IPS-NIHi7 (cell line): Measurements from ENCODE around the gene HBA1.
"Not testable (repeated sequence)": the region's sequence is repeated elsewhere in the genome, so short reads cannot be mapped to it uniquely, and the experiment has no call there.

Source experiments
- DNase-seq: peaks from one replicate; pipeline ENCODE4 v3.0.0; 2012; ENCODE audit warnings: mixed read lengths; ENCODE audit errors: extremely low spot score

Gene HBA1

GRCh38 chr16:159136-159849 lies 17.2 kb upstream of the HBA1 start:
- DNase-seq, result no peak

- DNase-seq, result not testable (repeated sequence)
These were observed 16.2 kb upstream of the HBA1 start for GRCh38 chr16:160242-160641.

GRCh38 chr16:160691-161190 lies 15.7 kb upstream of the HBA1 start:
- DNase-seq, result peak; percentile 5

- DNase-seq, result peak; percentile 7
These were observed 14.0 kb upstream of the HBA1 start for GRCh38 chr16:162271-162991.

- not testable (repeated sequence) for DNase-seq
These were observed 13.3 kb upstream of the HBA1 start for GRCh38 chr16:163139-163538.

- not testable (repeated sequence) for DNase-seq
These were observed 12.8 kb upstream of the HBA1 start for GRCh38 chr16:163696-164095.

GRCh38 chr16:164134-164823 lies 12.2 kb upstream of the HBA1 start:
- not testable (repeated sequence) for DNase-seq

GRCh38 chr16:164827-165538 lies 11.5 kb upstream of the HBA1 start:
- DNase-seq, result peak; percentile 64

- DNase-seq, result peak; percentile 18
These were observed 10.7 kb upstream of the HBA1 start, which contains the start of gene HBM for GRCh38 chr16:165539-166374. TSS of gene HBM (plus strand) at chr16:165978. CDS start at chr16:165998, 20 bp downstream.

- DNase-seq, result peak; percentile 13
These were observed 9.9 kb upstream of the HBA1 start for GRCh38 chr16:166375-167121.

- DNase-seq, result peak; percentile 8
These were observed 9.3 kb upstream of the HBA1 start for GRCh38 chr16:167122-167690.

- no peak for DNase-seq
These were observed 8.1 kb upstream of the HBA1 start for GRCh38 chr16:168424-168823.

- no peak for DNase-seq
These were observed 7.5 kb upstream of the HBA1 start for GRCh38 chr16:169014-169413.

GRCh38 chr16:170088-170507 lies 6.4 kb upstream of the HBA1 start:
- not testable (repeated sequence) for DNase-seq

- DNase-seq, result no peak
These were observed 5.7 kb upstream of the HBA1 start for GRCh38 chr16:170788-171187.

GRCh38 chr16:172374-172941 lies 4.0 kb upstream of the HBA1 start, which contains the start of gene HBA2:
TSS of gene HBA2 (plus strand) at chr16:172876. CDS start at chr16:172913, 37 bp downstream.
- DNase-seq, result not testable (repeated sequence)

GRCh38 chr16:173211-173854 lies 3.1 kb upstream of the HBA1 start:
- not testable (repeated sequence) for DNase-seq

GRCh38 chr16:173928-174769 lies 2.3 kb upstream of the HBA1 start:
- not testable (repeated sequence) for DNase-seq
